ENCODE measurements around the gene ETS1. TPM values are rescaled to one million over a fixed set of nuclear protein-coding genes. Genes with fewer than 3 reads are reported as not detected.

Gene ETS1
- total RNA-seq, 1 donor from 2014 or later = 115 TPM

DNA sequence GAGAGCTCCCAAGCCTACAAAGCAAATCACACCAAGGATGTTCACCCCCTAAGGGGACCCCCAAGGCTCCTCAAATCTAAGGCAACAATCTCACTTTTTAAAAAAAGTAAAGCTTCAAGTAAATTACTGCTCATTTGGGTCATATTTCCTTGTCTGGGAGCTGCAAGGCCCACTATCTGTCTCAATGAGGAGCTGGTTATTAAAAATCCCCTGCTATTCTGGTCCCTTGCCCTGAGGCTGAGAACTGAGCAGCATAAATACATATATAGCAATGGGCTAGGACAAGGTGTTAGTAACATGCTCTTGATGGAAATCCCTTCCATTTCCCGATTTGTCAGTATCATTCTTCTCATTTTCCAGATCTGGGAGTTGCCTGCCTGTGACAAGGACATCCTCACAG, 119.2 kb downstream of the ETS1 start:
- no peak for DNase-seq (ENCODE audit: low spot score)
- no peak for TF ChIP-seq CTCF (IDR thresholded peaks at IDR 0.05)
- peak overlapping the region; percentile 37 for H3K4me3 Mint-ChIP-seq (ENCODE audit: unreplicated experiment)
- H3K9me3 Mint-ChIP-seq (ENCODE audit: low read depth) = no peaks in the 10 kb centered on the region
- H3K36me3 Mint-ChIP-seq (ENCODE audit: low read depth) = peaks cover 37% of the 10 kb centered on the region
- H3K27me3 Mint-ChIP-seq (ENCODE audit: low read depth) = no peaks in the 10 kb centered on the region
- H3K4me1 Mint-ChIP-seq (ENCODE audit: low read depth) = peaks cover 91% of the 10 kb centered on the region
- H3K27ac Mint-ChIP-seq (ENCODE audit: unreplicated experiment) = peak overlapping the region; percentile 100

DNA sequence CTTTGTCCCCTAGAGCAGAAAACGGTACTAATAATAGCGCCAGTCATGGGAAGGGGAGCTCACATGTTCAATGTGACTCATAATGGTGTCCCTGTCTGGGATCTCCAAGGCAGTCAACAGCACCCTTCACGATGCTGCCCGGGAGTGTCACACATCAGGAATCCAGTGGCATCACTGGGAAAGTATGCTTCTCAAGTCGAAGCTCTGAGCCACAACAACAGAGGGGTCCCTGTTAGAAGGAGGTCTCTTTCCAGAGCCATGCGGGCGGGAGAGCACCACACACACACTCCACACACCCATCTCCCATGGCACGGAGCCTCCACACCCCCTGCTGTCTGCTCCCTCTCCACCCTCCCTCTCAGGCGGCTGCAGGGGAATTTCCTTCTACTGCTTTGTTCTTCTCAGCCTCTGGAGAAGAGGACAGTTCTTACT, 119.7 kb downstream of the ETS1 start:
- TF ChIP-seq CTCF (IDR thresholded peaks at IDR 0.05) = peak; percentile 63
- Mint-ChIP-seq H3K36me3 (ENCODE audit: low read depth) (peaks cover 37% of the 10 kb centered on the region), H3K4me3 (ENCODE audit: unreplicated experiment) (peak overlapping the region; percentile 37), H3K27ac (ENCODE audit: unreplicated experiment) (peak overlapping the region; percentile 100), H3K4me1 (ENCODE audit: low read depth) (peaks cover 91% of the 10 kb centered on the region), H3K27me3 (ENCODE audit: low read depth) (no peaks in the 10 kb centered on the region), H3K9me3 (ENCODE audit: low read depth) (no peaks in the 10 kb centered on the region)
- DNase-seq (ENCODE audit: low spot score) = no peak

- peaks cover 88% of the 10 kb centered on the region for H3K4me1 Mint-ChIP-seq (ENCODE audit: low read depth)
- H3K4me3 Mint-ChIP-seq (ENCODE audit: unreplicated experiment) = no peak overlapping the region
- DNase-seq (ENCODE audit: low spot score) = no peak
- no peaks in the 10 kb centered on the region for H3K27me3 Mint-ChIP-seq (ENCODE audit: low read depth)
- H3K9me3 Mint-ChIP-seq (ENCODE audit: low read depth) = no peaks in the 10 kb centered on the region
- peak overlapping the region; percentile 100 for H3K27ac Mint-ChIP-seq (ENCODE audit: unreplicated experiment)
- no peak for TF ChIP-seq CTCF (IDR thresholded peaks at IDR 0.05)
- H3K36me3 Mint-ChIP-seq (ENCODE audit: low read depth) = peaks cover 39% of the 10 kb centered on the region
Measured at GRCh38 chr11:128467041-128467440, 120.3 kb downstream of the ETS1 start.

- DNase-seq (ENCODE audit: low spot score) = no peak
- Mint-ChIP-seq H3K27me3 (ENCODE audit: low read depth) (no peaks in the 10 kb centered on the region), H3K9me3 (ENCODE audit: low read depth) (no peaks in the 10 kb centered on the region), H3K27ac (ENCODE audit: unreplicated experiment) (peak overlapping the region; percentile 100), H3K36me3 (ENCODE audit: low read depth) (peaks cover 44% of the 10 kb centered on the region), H3K4me1 (ENCODE audit: low read depth) (peaks cover 79% of the 10 kb centered on the region), H3K4me3 (ENCODE audit: unreplicated experiment) (no peak overlapping the region)
- TF ChIP-seq CTCF (IDR thresholded peaks at IDR 0.05) = no peak
Measured at GRCh38 chr11:128465946-128466705, 121.2 kb downstream of the ETS1 start.

GRCh38 chr11:128465531-128465930, 121.8 kb downstream of the ETS1 start:
- Mint-ChIP-seq H3K9me3 (ENCODE audit: low read depth) (no peaks in the 10 kb centered on the region), H3K27me3 (ENCODE audit: low read depth) (no peaks in the 10 kb centered on the region), H3K27ac (ENCODE audit: unreplicated experiment) (peak overlapping the region; percentile 100), H3K36me3 (ENCODE audit: low read depth) (peaks cover 49% of the 10 kb centered on the region), H3K4me3 (ENCODE audit: unreplicated experiment) (no peak overlapping the region), H3K4me1 (ENCODE audit: low read depth) (peaks cover 80% of the 10 kb centered on the region)
- TF ChIP-seq CTCF (IDR thresholded peaks at IDR 0.05) = no peak
- DNase-seq (ENCODE audit: low spot score) = no peak
